Stimulated activated CD4-positive, alpha-beta T cell treated with anti-CD3 and anti-CD28 coated beads, Interleukin-1b, Interleukin-23, amount 100 ng/mL, for 4 hours (primary cell): Measurements from ENCODE around the gene GRIN3B.

Source experiments
- DNase-seq, 2 donors: peaks; one replicate each; pipeline ENCODE4 v3.0.0-alpha.2; 2020; ENCODE audit warnings: low read depth in 2 of 2

GRIN3B gene

DNA sequence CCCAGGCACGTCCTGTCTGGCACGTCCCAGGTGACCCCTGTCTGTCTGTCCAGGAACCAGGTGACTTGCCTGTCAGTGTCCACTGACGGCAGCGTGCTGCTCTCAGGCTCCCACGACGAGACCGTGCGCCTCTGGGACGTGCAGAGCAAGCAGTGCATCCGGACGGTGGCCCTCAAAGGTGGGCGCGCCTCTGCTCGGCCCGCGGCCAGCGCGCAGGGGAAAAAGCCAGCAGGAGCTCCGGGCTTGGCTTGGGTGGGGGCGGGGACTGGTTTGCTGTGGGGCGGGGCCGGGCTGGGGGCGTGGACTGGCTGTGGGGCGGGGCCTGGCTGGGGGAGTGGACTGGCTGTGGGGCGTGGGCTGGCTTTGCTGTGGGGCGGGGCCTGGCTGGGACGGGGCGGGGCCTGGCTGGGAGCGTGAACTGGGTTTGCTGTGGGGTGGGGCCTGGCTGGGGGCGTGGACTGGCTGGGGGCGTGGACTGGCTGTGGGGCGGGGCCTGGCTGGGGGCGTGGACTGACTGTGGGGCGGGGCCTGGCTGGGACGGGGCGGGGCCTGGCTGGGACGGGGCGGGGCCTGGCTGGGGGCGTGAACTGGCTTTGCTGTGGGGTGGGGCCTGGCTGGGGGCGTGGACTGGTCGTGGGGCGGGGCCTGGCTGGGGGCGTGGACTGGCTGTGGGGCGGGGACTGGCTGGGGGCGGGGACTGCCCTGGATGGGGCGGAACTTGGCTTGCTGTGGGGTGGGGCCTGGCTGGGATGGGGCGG lies 8.9 kb upstream of the GRIN3B start:
- peak; percentile 34 to 50 for DNase-seq

DNA sequence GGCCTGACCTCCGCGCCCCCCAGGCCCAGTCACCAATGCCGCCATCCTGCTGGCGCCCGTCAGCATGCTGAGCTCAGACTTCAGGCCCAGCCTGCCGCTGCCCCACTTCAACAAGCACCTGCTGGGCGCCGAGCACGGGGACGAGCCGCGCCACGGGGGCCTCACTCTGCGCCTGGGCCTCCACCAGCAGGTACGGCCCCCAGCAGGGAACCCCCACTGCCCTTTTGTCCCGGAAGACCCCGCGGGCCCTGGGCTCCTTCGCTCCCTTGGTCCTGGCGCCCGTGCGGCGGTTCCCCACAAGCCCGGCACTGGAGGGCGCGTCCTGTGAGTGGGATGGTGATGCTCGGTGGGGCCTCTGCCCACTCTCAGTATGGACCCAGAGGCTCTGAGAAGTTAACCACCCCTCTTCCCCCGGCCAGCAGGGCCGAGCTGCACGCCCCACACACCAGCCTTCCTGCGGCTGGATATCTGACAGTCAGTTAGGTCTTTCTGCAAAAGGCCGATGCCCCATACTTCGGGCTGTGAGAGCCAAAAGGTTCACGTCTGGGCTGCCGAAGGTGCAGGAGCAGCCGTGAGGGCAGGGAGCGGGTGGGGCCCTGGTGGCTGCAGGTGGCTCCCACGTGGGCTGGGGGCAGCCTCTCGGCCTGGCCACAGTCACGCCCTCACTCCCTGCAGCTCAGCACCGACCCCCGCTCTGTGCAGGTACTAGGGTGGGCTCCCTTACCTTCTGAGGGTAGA lies 8.1 kb upstream of the GRIN3B start:
- DNase-seq, result no peak

DNA sequence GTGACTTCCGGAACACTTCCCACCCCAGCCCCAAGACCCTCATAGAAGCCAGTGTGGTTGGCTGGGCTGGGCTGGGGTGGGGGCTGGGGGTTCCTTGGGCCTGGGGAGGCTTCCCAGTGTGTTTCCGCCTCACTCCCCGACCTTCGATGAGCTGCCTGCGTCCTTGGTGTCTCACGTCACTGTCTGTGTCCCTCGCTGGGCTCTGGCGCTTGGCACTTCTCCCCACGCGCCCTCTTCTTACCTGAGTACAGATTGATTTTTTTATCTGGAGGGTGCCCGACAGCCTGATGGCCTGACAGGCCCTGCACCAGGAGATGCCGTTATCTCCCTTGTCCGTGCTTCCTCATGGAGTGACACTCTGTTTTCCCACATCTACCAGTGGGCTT lies 7.6 kb upstream of the GRIN3B start:
- DNase-seq, result no peak

DNA sequence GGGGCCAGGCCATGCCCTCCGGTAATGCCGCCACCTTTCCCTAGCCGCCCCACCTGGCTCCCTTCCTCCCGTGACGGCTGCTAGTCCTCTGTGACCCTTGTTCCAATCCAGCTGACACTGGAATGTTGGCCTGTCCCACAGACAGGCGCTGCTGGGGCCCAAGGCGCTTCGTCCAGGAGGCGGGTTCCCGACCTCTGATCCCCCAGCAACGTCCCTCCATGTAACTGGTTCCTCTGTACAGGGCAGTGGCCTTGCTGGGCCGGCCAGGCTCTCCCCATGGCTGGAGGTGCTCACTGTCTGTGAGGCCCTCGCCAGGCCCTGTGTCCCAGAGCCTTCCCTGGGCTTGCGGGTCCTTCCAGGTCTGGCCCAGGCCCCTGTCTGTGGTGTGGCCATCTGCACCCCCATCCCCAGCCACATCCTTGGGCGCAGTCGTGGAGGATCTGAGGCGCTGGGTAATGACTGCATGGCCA lies 6.8 kb upstream of the GRIN3B start:
- no peak for DNase-seq

DNA sequence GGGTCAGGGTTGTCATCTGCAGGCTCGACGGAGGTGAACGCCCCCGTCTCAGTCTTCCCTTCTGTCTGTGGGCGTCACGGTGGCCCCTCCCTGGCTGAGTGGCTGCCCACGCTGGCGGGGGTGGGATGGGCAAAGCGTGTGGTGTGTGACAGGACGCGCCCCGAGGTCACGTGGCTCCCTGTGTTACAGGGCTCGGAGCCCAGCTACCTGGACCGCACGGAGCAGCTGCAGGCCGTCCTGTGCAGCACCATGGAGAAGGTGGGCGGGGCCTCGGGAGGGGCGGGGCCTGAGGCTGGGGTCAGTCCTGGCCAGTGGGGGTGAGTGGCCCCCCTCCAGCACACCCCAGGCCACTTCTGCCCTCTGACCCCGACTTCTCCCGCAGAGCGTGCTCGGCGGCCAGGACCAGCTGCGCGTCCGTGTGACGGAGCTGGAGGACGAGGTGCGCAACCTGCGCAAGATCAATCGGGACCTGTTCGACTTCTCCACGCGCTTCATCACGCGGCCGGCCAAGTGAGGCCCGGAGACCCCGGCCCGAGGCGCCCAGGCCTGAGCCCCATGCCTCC lies 6.3 kb upstream of the GRIN3B start:
- no peak for DNase-seq

DNA sequence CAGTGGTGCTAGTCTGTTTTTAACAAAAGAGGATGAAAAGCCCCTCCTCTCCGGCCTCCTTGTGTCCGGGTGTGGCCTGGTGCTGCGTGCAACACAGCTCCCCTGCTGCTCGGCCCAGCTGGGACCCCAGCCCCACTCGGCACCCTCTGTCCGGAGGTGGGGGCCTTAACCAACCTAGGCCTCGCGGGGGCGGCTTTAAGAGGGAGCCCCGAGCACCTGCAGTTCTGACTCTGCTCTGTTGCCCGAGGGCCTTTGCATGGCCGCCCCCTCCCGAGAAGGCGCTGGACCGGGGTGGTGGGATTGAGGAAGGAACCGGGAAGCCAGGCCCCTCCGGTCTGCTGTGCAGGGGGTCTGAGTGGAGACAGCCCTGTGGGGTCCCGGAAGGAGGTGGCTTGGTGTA lies 5.7 kb upstream of the GRIN3B start:
- no peak for DNase-seq

DNA sequence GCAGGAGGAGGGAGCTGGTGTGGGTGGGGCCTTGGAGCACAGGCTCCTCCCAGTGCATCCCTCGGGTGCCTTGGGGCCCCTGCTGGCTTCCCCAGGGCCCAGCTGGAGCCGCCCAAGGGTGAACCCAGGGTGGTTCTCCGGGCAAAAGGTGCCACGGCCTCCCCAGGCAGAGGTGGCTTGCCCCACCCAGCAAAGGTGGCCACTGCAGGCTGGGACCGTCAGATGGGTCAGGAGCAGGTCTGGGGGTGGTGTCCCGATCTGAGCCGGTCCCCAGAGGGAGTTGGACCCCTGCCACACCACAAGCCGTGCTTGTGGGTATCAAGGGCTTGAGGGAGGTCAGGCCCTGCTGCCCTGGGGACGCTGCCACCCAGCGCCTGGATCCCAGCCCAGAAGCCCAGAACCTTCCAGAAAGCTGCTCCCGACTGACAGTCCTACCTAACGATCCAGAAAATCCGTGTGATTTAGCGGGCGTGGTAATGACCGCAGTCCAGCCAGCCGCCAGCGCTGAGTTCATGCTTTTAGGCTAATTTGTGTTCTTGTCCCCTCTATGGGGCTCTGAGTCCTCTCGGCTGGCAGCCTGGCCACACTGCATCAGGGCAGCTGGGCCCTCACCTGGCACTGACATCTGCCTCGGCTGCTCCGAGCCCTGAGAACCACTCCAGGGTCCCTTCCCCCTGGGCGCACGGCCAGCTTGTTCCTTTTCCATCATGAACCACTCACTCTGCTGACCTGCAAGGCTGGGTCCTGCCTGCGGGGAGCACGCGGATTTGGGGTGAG lies 5.0 kb upstream of the GRIN3B start:
- DNase-seq, result no peak

DNA sequence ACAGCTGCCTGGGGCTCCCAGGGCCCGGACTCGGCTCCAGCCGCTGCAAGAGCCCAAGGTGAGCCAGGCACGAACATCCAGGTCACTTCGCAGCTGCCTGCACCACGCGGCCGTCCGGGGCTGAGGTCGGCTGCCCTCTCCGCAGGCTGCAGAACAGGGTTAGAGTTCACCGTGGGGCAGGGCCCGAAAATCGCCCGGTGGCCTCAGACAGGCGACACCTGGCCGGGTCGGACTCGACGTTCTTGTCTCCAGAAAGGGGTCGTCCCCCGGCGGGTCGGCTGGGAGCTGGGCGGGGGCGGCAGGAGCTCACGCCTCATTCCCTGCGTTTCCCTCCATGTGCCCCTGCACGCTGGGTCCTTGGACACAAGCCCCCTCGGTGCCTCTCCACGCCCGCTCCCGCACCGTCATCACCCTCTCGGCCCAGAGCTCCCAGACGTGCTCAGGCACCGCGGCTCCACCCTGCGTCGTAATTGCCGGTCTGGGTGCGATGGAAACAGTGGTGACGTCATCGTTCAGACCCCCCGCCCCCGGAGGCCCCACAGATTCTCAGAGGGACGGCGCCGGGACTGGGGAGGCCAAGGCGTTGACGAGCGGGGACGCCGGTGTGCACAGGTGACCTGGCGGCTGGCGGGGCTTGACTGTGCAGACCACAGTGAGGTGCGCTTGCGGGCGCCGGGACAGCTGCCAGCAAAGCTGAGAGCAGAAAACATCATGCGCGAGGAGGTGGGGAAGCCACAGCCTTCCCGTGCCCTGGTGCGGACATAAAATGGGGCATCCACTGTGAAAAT lies 4.0 kb upstream of the GRIN3B start:
- DNase-seq, result peak; percentile 49 to 52

DNA sequence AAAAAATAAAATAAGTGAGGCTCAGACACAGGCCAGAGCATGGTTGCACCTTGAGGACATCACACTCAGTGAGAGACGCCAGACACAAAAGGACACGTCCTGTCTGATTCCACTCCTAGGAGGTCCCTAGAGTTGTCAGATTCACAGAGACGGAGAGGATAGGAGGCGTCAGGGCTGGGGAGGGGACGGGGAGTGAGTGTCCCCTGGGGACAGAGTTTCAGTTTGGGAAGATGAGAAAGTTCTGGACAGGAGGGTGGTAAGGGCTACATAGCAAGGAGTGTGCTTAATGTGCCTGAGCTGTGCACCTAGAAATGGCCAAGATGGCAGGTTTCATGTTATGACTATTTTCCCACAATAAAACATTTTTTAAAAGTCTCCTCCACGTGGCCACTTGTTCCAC lies 2.2 kb upstream of the GRIN3B start:
- DNase-seq, result no peak

DNA sequence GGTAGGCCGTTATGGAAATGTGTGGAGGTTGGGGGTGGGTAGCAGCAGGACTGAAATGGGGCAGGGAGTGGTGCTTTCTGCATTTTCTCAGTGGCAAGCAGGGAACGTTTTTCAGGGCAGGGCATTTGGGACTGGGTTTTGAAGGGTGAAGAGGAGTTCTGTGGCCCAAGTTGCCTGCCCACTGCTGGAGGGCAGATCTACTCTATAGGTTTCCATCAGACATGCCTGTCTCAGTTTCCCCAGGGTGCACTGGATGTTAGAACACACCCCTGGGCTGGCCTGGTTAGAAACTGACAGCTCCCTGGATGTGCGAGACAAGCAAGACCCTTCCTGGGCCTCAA lies 870 bp upstream of the GRIN3B start:
- no peak for DNase-seq

DNA sequence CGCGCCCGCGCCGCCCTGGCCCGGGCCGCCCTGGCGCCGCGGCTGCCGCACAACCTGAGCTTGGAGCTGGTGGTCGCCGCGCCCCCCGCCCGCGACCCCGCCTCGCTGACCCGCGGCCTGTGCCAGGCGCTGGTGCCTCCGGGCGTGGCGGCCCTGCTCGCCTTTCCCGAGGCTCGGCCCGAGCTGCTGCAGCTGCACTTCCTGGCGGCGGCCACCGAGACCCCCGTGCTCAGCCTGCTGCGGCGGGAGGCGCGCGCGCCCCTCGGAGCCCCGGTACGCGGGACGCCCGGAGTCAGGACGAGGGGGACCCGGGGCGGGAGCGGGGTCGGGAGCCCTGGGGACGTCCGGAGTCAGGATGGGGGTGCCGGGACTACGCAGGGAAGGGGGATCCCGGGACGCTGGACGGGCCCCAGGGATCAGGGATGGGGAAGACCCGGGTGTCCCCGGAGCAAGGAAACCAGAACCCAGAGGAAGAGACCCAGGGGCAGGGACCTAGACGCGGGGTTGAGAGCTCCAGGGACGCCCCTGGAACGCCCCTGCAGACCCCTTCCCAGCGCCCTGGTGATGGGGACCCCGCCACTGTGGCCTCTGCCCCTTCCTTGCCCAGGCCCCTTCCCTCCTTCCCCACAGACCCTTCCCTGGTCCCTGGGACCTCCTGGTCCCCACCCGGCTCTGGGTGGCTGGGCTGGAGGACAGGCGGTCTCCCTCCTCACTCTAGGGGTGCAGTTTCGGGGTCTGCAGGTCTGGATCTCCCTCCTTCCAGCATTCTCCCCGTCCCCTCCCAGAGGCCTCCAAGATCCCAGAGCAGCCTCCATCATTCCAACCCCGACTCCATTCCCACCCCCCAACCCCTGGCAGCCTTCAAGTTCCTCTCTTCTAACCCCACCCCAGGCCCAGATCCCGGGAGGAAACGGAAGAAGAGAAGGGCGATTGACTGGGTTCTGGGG lies 645 bp downstream of the GRIN3B start:
- no peak for DNase-seq

DNA sequence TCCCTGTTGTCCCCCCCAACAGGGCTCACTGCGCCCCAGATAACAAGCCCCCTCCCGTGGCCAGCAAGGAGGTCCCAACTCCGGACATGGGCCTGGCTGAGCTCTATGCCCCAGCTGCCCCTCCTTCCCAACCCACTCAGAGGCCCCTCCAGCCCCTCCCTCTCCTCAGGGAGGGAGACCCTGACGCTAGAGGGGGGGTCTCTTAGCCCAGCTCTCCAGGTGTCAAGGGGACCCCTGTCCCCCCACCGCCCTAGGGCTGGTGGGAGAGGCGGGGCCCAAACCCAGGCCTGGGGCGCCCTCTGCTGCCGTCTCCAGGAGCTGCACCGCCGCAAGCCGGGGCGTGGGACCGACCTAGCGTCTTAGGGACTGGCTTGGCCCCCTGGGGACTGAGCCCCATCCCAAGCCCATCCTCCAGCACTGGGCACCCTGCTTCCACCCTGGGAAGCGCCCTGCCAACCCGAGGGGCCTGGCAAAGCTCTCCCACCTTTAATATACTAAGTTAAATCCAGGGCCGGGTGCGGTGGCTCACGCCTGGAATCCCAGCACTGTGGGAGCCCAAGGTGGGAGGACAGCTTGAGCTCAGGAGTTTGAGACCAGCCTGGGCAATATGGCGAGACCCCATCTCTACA lies 1.4 kb downstream of the GRIN3B start:
- DNase-seq, result peak; percentile 68 to 71

DNA sequence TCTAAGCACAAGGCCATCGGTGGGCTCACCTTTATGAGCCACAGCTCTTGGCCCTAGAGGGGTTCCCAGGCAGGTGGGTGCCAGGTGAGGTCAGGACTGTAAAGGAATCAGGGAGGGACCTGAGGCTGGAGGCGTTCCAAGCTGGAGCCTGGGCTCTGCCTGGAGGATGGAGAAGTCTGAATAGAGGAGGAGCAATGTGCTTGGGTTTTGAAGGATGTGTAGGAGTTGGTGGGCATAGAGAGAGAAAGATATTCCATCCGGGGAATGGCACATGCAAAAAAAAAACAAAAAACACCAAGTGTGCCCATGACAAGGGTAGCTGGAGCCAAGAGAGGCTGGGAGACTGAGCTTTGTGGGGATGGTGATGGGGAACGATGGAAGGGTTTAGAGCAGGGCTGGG lies 2.4 kb downstream of the GRIN3B start:
- DNase-seq, result no peak

DNA sequence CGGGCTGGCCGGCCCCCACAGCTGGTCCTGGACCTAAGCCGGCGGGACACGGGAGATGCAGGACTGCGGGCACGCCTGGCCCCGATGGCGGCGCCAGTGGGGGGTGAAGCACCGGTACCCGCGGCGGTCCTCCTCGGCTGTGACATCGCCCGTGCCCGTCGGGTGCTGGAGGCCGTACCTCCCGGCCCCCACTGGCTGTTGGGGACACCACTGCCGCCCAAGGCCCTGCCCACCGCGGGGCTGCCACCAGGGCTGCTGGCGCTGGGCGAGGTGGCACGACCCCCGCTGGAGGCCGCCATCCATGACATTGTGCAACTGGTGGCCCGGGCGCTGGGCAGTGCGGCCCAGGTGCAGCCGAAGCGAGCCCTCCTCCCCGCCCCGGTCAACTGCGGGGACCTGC lies 3.1 kb downstream of the GRIN3B start:
- DNase-seq, result no peak

DNA sequence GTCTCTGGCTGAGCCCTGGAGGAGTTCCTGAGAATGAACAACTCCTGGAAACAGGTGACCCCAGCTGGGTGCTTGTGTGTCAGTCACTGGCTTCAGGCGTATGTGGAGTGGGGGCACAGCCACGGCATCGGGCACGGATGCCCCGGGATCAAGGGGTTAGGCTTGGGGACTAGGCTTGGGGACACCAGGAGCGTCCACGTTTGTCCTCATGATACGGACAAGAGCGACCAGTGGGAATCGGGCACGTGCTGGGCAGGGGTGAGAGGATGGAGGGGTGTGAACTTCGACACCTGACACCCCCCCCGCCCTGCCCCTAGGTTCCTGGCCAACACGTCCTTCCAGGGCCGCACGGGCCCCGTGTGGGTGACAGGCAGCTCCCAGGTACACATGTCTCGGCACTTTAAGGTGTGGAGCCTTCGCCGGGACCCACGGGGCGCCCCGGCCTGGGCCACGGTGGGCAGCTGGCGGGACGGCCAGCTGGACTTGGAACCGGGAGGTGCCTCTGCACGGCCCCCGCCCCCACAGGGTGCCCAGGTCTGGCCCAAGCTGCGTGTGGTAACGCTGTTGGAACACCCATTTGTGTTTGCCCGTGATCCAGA lies 4.1 kb downstream of the GRIN3B start:
- DNase-seq, result no peak

DNA sequence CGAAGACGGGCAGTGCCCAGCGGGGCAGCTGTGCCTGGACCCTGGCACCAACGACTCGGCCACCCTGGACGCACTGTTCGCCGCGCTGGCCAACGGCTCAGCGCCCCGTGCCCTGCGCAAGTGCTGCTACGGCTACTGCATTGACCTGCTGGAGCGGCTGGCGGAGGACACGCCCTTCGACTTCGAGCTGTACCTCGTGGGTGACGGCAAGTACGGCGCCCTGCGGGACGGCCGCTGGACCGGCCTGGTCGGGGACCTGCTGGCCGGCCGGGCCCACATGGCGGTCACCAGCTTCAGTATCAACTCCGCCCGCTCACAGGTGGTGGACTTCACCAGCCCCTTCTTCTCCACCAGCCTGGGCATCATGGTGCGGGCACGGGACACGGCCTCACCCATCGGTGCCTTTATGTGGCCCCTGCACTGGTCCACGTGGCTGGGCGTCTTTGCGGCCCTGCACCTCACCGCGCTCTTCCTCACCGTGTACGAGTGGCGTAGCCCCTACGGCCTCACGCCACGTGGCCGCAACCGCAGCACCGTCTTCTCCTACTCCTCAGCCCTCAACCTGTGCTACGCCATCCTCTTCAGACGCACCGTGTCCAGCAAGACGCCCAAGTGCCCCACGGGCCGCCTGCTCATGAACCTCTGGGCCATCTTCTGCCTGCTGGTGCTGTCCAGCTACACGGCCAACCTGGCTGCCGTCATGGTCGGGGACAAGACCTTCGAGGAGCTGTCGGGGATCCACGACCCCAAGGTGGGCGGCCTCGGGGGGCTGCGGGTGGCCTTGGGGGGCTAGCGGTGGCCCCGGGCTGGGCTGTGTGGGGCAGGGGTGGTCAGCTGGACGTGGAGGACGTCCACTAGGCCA lies 4.8 kb downstream of the GRIN3B start:
- no peak for DNase-seq

DNA sequence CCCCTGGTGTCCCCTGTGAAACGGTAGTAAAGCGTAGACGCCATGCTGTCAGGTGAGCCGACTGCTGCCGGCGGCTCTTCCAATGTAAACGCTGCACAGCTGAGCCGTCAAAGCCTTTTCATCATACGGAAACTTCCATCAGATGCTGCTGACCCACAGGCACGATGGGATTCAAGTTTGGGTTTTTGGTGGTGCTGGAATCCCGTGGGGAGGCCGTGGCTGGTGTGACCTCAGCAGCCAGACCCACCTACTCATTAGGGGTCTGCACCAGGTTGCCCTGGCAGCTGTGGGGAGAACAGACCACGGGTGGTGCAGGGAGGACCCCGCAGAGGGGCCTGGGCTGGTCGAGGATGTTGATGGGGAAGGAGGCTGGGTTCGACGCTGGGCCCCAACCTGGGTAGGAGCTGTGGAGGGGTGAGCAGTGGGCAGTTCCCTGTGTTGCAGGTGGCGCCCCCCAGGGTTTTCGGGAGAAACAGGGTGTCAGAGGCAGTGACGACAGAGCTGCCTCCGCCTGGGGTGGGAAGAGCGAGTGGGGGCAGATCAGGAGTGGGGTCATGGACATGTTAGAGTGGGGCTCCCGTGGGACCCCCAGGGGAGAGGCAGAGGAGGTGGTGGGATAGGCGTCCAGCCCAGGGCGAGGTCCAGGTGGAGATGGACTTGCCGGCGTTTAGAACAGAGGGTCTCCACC lies 6.6 kb downstream of the GRIN3B start:
- DNase-seq, result no peak
